ENCODE data around the gene PPP2R5C.
"Not testable (repeated sequence)": the region's sequence is repeated elsewhere in the genome, so short reads cannot be mapped to it uniquely, and the experiment has no call there.

Gene PPP2R5C

GRCh38 chr14:101727611-101728366 lies 33.7 kb upstream of the PPP2R5C start:
- no peak for DNase-seq

GRCh38 chr14:101728367-101728742 lies 33.2 kb upstream of the PPP2R5C start:
- DNase-seq = no peak

- no peak for DNase-seq
Measured at GRCh38 chr14:101729382-101729781, 32.1 kb upstream of the PPP2R5C start.

GRCh38 chr14:101730157-101730556 lies 31.4 kb upstream of the PPP2R5C start:
- DNase-seq = not testable (repeated sequence)

- DNase-seq = no peak
Measured at GRCh38 chr14:101730626-101731186, 30.8 kb upstream of the PPP2R5C start.

- peak; percentile 40 to 56 for DNase-seq
Measured at GRCh38 chr14:101731187-101732080, 30.1 kb upstream of the PPP2R5C start.

GRCh38 chr14:101732118-101732517 lies 29.4 kb upstream of the PPP2R5C start:
- DNase-seq = no peak

- no peak for DNase-seq
Measured at GRCh38 chr14:101733211-101733610, 28.3 kb upstream of the PPP2R5C start.

- DNase-seq = no peak
Measured at GRCh38 chr14:101734246-101734847, 27.2 kb upstream of the PPP2R5C start.

GRCh38 chr14:101735453-101735852 lies 26.1 kb upstream of the PPP2R5C start:
- no peak for DNase-seq

- DNase-seq = no peak
Measured at GRCh38 chr14:101736071-101736470, 25.4 kb upstream of the PPP2R5C start.

- DNase-seq = no peak
Measured at GRCh38 chr14:101736585-101736984, 24.9 kb upstream of the PPP2R5C start.

GRCh38 chr14:101737414-101738339 lies 23.8 kb upstream of the PPP2R5C start:
- no peak for DNase-seq

- no peak for DNase-seq
Measured at GRCh38 chr14:101738703-101739320, 22.7 kb upstream of the PPP2R5C start.

- no peak for DNase-seq
Measured at GRCh38 chr14:101739446-101740141, 21.9 kb upstream of the PPP2R5C start.

GRCh38 chr14:101740981-101741380 lies 20.5 kb upstream of the PPP2R5C start:
- DNase-seq = no peak

- DNase-seq = no peak
Measured at GRCh38 chr14:101743701-101744100, 17.8 kb upstream of the PPP2R5C start.

- not testable (repeated sequence) for DNase-seq
Measured at GRCh38 chr14:101744382-101744781, 17.1 kb upstream of the PPP2R5C start.

GRCh38 chr14:101749756-101750155 lies 11.8 kb upstream of the PPP2R5C start:
- DNase-seq = not testable (repeated sequence)

GRCh38 chr14:101754893-101755292 lies 6.6 kb upstream of the PPP2R5C start:
- no peak for DNase-seq
